Testis (tissue), 2 donors: ENCODE measurements around the gene ITGB5.

Experiments used
- CTCF ChIP-seq, 3 experiments: fragments of 450-650 bp in 2 of 3; fragments of 200-600 bp in 1 of 3; sonication (generic) in 1 of 3; IDR thresholded peaks; one replicate each; pipeline ENCODE4 v1.5.1; 2016 to 2019; ENCODE audit warnings: antibody characterized with exemption in 3 of 3, mild to moderate bottlenecking in 2 of 3, moderate library complexity in 1 of 3
- POLR2A ChIP-seq: fragments of 450-650 bp; IDR thresholded peaks from one replicate; pipeline ENCODE4 v1.6.1; 2017; ENCODE audit warnings: antibody characterized with exemption, mild to moderate bottlenecking, moderate library complexity

DNA sequence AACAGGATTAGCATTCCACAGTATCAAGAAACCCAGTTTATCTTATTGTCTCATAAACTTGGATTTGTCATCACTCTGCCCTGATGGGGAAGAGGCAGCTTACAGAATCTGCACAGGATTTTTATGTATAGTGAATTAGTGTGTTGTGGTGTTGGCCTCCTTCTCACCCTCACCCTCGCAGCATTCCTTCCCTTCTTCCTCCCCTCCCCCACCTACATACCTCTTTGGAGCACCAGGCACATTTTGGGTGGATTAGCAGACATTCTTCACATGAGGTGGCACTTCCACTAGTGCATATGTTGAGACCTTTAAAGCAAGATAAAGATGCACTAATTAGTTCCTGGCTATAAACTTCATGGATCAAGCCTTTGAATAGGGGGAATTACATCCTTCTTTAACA is 13.9 kb downstream of the ITGB5 start:
- TF ChIP-seq CTCF (IDR thresholded peaks at IDR 0.05): no peak
- no peak for TF ChIP-seq POLR2A
